GM21423 (cell line): ENCODE data around the gene DHH.

Source experiments
- ATAC-seq: cut with Tn5 transposase; IDR thresholded peaks from one replicate; pipeline ENCODE4 v1.9.1; 2021; ENCODE audit warnings: mild to moderate bottlenecking, moderate library complexity; ENCODE audit not compliant: unreplicated experiment

The DHH gene

DNA sequence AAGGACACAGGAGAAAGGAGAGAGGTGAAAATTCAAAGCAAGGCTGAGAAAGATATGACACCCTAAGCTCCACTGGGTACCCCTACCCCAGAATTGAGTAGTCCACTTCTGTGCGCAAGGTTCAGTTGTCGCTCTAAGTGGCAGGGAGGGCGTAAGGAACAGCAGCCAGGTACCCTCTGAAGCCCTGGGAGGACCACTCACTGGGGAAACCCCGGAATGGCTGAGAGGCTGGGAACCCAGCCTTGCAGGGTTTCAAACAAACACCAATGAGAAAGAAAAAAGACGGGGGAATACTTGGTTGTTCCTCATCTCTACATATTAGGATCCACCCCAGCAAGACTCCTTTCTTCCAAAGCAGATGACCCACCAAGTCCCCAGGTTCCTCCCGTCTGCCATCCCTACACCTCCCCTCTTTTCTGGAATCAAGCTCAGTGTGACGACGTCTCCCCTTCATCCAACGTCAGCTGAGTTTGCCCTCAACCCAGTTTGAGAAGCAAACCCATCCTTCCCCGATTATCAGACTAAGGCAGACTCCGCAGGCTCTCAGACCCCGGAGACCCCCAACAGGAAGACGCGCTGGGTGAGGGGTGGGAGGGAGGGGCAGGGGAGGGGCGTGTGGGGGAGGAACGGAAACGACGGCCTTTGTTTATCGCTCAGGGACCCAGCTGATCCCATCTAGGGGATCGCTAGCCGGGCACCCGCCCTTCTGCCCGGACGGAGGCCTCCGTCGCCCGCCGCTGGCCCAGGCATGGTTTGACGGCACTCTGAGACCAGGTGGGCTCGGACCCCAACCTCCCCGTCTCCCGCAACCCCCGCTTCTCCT is 15.3 kb upstream of the DHH start:
- ATAC-seq, result no peak

DNA sequence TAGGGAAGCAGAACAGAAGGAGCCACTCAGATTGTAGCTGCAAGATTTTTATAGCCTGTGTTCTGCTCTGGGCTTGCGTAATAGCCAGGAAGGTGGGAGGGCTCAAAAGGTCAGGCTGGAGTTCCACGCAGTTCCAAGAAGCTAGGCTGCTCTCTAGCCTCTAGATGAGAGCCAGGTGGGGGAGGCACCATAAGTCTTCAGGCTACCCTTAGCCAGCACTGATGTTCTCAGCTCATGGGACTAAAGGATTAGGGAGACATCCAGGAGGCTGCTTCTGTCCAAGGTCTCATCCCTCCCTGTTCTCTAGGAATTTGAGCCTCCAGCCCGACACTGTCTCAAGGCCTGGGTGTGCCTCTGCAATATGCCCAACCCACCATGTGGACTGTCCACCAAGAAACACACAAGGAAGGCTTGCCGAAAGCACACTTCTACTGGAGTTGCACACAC is 14.4 kb upstream of the DHH start:
- no peak for ATAC-seq

DNA sequence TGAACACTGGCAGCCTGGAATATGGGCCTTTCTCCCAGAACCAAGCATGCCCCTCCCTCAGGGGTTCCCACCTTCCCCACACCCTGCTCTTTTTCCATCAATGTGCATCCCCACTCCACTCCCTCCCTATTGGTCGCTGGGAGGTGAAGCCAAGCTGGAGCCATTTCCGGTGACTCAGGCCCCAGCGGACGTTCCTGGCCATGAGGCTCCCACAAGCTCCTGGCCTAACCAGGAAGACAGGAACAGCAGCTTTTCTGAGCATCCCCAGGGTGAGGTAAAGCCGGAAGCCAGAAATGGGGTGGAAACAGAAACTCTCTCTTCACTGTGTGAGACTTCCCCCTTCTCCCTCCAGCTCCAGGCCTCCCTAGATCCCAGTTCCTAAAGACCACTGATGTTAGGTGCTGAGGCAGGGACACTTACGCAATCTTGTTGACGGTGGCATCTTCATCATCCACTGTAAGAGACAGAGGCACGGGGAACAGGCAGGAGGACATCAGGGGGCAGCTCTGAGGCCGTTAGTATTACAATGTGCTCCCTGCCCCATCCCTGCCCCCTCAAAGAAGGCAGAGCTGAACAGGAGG is 11.0 kb upstream of the DHH start:
- no peak for ATAC-seq

DNA sequence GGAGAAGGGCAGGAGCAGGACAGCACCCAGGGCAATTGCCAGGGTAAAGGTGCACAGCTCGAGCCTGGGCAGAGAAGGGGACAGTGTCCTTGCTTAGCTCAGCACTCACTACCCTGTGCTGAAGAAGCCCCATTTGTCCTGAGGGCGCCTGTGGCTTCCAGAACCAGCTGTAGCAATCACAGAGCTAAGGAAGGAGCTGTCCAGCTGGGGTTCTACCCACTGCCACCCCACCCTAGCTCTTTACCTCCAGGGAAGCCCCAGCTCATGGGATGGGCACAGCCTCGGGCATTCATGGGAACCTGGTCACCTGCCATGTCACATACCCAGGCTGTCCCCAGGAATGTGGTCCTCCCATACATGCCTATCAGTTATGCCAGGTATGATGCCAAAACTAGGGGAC is 10.2 kb upstream of the DHH start:
- no peak for ATAC-seq

DNA sequence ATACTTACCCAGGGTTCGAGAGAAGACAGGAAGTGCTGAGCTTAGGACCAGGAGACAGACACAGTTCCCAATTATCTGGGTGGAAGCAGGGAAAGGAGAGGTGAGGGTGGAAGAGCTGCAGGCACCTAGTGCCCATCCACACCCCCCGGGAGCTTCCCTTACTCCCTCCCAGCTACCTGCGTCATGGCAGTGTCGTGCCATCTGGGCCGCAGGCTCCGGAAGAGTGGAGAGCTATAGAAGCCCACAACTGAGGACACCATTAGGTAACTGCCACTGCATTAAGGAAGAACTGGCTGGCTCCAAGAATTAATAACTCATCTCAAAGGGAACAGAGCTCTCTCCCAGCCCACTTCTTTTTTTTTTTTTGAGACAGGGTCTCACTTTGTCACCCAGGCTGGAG is 5.8 kb upstream of the DHH start:
- ATAC-seq, result no peak

DNA sequence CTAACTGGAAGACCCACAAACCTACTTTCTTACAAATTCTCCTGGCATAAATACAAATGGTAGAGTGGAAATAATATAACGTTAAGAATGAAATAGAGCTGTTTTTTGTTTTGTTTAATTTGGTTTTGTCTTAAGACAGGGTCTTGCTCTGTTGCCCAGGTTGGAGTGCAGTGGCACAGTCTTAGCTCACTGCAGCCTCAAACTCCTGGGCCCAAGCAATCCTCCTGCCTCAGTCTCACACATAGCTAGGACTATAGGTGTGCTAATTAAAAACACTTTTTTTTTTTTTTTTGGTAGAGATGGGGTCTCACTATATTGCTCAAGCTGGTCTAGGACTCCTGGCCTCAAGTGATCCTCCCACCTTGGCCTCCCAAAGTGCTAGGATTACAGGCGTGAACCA is 4.1 kb upstream of the DHH start:
- ATAC-seq, result no peak

DNA sequence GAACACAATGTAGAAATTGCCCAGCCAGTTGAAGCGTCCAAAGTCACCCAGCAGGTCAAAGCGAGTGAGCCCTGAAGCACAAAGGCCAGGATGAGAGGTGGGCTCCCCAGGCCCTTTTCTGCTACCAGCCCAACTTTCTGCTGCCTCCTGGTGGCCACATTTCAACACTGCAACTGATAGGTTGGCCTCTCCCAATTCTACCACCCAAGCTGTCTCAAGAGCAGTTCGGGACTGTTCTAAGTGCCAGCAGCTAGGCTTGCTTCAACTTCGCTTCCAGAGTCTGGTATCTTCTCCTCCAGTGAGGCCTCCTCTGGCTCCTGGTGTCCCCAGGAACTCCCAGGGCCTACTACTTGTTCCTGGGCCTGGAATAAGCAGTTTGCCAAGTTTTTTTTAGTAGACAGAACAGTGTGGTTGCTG is 3.4 kb upstream of the DHH start:
- ATAC-seq, result no peak

DNA sequence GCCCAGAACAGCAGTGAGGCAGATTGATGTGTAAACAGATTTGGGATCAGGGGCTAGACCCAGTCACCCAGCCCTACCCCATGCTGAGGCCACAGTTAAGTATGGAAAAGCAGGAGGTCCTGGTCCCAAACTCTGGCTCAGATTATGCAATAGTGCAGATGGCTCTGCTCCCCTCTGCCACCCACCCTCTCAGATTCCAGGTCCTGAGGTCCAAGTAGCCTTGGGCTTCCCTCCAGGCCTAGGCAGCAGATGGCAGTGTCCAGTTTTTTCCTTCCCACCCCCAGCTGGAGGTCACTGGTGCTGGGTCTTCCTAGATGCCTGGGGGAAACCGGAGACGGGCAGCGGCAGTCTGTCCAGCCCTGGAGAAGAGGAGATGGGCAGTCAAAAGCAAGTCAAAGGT is 2.8 kb upstream of the DHH start:
- no peak for ATAC-seq

DNA sequence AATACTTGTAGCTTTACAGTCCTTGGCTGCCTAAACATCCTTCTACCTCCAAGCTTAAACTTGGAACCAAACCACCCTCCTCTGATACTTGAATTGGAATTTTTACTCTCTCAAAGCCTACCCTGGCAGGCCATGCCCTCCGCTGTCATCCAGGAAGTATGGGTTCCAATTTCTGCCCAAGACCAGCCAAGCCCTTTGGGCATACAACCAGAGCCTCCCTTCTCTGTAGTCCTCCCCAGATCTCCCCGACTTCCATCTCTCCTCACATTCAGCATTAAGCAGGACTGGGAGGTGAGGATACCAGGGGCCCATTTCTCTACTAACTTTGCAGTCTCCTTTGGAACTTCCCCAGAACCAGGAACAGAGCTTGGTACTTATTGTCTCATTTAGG is 369 bp upstream of the DHH start:
- ATAC-seq, result no peak

DNA sequence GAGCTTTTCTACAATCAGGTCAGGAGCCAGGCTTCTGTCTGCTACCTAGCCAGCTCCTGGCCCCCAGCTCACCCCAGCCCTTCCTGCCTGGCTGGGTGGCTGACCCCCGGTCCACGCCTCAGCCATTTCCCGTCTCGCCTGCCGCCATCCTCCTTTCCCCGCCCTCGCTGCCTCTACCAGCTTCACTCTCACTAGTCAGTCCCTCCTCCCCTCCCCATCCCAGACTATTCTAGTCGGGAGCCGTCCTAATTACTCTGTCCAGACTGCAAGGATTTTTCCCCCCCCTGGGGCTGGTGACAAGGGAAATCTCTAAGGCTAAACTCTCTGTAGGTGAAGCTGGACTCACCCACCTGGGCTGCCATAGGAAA is 825 bp downstream of the DHH start:
- no peak for ATAC-seq

DNA sequence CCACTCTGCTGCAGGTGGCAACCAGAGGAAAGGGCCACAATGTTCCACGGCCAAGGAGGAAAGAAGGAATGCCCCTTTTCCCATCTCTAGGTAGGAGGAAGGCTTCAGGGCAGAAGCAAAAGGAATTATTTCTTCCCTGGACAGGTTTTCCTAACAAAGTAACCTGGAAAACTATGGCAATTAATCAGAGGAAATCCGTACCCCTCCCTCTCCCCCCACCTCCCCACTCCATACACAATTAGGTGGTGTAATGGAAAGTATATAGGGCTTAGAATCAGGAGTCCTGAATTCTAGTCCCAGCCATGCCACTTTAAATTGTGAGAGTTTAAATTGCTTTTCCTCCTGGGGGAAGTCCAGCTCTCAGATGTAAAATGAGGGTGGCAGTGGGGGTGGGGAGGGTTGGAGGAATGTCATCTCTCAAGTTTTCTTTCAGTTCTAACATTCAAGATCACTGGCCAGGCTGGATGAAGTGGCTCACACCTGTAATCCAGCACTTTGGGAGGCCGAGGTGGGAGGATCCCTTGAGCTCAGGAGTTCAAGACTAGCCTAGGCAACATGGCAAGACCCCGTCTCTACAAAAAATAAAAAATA is 1.7 kb downstream of the DHH start:
- no peak for ATAC-seq

DNA sequence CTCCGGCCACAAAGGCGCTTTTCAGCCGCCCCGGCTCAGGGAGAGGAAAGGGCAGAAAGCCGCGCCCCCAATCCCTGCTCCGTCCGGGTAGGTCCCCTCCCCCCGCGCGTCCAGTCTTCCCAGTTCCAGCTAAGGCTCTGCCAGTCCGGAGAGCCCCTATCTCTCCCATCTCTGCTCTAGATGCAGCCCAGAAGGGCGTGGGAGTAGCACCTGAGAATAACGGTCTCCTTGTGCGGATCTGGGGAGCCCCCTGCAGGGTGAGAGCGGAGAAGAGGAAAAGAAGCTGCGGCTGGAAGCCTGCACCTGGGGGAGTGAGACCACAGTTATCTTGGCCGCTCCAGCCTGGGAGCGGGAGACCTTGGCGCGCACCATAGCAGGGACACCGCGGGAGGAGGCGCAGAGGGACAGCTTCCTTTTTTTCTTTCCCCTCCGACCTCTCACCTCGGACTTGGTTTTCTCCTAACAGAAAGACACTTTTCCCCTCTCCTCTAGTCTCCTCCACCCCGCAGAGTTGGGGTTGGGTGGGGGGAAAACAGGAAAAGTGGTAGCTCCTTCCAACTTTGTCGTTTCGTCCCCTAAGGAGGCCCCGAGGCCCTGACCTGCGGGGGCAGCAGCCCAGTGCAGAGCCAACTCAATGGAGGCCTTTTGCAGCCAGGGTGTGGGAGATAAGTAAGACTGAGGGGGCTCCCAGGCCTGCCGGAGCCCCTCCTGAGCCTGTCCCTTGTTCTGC is 2.4 kb downstream of the DHH start:
- ATAC-seq, result no peak

DNA sequence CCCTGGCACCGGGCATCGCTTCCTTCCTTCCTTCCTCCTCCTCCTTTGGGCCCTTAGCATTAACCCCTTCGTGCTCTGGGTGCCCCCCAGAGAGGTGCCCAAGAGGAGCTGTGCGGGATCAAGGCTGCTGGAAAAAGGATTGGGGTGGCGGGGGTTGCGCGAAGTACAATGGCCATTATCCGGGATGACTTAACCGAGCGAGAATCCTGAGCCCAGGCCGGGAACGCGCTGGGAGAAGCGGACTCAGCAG is 2.8 kb downstream of the DHH start:
- ATAC-seq, result no peak

DNA sequence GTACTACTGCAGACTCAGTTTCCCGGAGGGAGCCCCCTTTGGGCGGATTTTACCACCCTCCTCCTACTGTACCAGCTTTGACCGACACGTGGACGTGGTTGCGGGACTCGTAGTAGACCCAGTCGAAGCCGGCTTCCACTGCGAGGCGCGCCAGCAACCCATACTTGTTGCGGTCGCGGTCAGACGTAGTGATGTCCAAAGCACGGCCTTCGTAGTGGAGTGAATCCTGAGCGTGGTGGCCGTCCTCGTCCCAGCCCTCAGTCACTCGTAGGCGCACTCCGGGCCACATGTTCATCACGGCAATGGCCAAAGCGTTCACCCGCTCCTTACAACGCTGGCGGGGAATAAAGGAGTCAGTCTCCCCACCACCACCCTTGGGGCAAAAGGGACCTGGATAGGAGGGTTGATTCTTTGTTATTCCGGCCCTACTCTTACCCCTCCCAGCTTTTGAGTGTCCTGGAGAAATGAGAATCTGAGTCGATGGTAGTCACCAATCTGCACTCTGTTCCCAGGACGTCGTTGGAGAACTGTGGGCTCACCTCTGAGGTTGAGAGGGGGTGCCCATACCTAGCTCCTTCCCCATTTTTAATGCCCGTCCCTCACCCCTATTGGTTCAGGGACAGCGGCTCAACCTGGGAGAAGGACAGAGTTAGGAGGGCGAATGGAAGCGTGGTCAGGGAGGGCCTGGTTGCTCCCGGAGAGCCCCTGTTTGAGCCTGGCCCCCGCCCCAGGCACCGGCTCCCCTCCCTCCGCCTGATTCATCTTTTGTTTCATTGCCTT is 3.4 kb downstream of the DHH start:
- no peak for ATAC-seq

DNA sequence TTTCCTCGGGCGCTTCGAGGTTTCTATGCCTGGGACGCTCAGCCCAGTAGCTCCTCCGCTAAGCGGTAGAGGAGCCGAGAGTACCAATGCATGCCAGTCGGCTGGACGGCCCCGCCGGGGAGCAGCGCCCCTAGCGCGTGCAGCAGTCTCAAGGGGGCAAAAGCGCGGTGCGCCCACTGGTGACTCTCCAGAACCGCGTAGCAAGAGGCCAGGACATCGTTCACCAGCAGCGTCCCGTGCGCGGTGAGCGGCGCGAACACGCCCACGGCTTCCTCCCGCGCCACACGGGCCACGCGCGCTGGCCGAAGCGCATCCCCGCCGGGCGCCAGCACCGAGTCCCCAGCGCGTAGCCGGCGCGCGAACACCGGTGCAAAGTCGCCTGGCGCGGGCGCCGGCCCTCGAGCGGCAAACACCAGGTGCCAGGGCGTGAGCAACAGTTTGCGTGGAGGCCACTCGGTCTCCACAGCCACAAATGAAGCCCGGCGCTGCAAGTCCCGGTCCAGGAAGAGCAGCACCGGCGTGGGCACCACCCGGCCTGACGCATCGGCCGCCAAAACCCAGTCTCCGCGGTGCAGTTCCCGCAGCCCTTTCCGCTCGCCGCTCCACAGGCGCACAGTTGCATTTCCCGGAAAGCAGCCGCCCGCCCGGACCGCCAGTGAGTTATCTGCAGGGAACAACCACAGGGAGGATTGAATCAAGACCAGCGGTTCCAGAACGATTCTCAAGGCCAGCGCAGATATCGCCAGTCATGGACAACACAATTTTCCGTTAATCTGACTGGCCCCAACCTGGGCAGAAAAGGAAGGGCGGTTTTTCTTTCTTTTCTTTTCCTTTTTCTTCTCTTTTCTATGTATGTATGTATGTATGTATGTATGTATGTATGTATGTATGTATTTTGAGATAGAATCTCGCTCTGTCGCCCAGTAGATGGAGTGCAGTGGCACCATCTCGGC is 4.5 kb downstream of the DHH start:
- no peak for ATAC-seq

DNA sequence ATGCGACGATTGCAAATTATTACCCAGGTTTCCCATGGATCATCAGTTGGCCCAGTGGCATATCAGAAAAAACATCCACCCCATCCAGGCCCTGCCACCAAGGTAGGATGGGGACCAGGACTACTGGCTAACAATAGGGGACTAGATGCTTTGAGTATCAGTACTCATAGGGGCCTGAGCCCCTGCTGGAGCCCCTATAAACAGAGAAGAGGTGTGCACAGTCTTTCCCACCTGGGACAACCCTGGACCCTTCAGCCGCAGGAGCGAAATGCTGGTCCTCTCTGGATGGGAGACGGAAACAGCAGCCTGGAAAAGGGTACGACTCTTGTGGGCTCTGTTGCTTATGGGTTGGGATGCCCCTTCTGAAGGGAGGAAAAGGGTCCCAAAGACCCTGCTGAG is 5.7 kb downstream of the DHH start:
- ATAC-seq, result no peak

DNA sequence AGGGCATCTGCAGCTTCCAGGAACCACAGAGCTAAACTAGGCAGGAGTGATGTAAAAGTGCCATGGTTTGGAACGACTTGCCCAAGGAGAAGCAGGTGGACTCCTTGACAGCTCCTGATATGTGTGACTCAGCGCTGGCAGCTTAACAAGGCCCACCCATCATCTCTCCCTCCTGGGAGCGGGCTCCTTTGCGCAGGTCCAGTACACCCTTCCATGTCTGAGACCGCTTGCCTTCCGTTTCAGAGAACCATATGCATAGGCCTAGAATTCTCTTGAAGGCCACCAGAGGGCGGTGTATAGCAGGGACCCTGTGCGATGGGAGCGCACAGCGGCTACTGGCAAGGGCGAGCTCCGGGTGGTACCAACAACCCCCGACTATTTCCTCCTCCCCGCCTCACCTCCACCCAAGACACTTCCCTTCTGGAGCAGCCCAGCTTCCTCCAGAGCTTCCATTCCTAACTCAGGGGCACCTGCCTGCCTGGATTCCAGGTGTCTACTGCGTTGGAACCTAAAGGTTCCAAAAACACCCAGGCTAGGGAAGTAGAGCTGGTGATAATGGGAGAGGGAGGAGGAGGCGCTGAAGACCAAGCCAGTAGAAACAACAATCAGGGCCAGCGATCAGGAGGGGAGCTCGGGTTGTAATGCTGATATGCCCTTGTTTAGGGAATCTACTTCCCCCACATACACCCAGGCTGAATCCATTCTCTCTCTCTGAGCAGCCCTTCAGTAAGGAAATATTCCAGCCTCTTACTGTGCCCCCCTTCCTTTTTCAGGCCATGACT is 6.3 kb downstream of the DHH start:
- peak; percentile 90 for ATAC-seq

DNA sequence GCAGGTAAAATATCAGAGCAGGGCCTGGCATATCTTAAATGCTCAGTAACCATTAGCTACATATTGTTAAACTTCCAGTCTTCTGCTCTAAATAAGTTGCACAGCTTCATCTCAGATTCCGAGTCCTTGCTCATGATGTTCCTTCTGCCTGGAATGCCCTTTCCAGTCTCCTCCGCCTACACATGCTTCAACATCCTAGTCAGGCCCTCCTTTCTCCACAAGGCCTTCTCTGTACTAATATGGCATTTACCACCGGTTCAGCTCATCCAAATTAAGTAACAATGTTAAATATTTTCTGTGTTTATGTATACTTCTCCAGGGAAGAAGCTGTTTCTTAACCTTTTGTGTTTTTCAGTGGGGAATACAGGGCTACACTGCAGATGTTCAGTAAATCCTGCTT is 8.5 kb downstream of the DHH start:
- no peak for ATAC-seq

DNA sequence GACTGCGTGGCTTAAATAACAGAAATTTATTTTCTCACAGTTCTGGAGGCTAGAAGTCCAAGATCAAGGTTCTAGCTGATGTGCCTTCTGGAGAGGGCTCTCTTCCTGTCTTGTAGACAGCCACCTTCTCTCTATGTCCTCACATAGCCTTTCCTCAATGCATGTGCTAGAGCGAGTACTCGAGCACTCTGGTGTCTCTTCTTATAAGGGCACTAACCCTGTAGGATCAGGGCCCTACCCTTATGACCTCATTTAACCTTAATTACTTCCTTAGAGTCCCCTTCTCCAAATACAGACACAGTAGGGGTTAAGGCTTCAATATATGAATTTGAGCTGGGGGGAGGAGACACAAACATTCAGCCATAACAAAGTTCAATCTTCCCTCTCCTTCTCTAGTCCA is 10.2 kb downstream of the DHH start:
- ATAC-seq, result no peak
